GM19238 (cell line): Measurements from ENCODE around the gene RALGAPA2.

Experiments used
- DNase-seq: peaks from one replicate; pipeline ENCODE4 v3.0.0; 2011; ENCODE audit warnings: low spot score; ENCODE audit not compliant: insufficient read length

The RALGAPA2 gene

GRCh38 chr20:20578838-20579237 lies 133.6 kb downstream of the RALGAPA2 start:
- DNase-seq: no peak

DNA sequence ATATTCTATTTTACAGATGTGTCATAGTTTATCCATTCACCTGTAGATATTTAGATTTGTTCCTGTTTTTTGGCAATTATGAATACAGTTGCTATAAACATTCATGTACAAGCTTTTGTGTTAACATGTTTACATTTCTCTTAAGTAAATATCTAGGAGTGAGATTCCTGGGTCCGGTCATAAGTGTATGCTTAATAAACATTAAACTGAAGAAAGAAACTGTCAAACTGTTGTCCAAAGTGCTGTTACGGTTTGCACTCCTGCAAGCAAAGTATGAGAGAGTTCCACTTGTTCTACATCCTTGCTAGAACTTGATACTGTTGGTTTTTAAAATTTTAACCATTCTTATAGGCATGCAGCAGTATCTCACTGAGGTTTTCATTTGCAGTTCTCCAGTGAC lies 138.6 kb downstream of the RALGAPA2 start:
- DNase-seq: no peak

- DNase-seq: no peak
These were observed 141.2 kb downstream of the RALGAPA2 start for GRCh38 chr20:20571068-20571780.

- no peak for DNase-seq
These were observed 143.7 kb downstream of the RALGAPA2 start for GRCh38 chr20:20568604-20569205.

DNA sequence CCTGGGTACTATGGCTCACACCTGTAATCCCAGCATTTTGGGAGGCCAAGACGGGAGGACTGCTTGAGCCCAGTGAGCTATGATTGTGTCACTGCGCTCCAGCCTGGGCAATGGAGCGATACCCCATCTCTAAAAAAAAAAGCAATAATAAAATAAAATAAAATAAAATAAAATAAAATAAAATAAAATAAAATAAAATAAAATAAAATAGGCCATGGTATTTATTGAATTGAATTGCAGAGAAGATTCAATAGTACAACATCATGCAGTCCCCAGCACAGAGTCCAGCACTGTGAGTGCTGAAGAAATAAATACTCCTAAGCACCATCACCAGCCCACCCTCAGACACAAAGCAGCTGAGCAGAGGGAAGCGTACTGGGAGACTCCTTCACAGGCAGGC lies 144.7 kb downstream of the RALGAPA2 start:
- DNase-seq: no peak

GRCh38 chr20:20566516-20566915 lies 145.9 kb downstream of the RALGAPA2 start:
- no peak for DNase-seq

GRCh38 chr20:20564279-20564678 lies 148.2 kb downstream of the RALGAPA2 start:
- no peak for DNase-seq

DNA sequence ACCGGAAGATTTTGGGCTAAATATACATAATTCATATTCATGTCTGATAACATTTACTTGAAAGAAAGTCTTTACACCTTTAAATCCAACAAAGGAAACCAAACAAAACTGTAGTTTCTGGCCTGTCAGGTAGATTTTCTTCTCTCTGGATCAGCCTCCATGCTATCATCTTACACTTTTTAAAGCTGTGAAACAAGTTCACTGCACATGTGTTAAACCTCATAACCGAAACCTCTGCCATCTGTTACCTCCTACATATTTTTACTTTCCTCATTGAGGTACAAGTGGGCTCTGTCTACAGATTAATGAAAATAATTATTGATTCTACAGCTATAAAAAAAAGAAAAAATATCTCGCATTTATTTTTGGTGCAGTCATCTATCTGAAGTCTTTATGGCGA lies 149.9 kb downstream of the RALGAPA2 start:
- DNase-seq: no peak

- no peak for DNase-seq
These were observed 150.6 kb downstream of the RALGAPA2 start for GRCh38 chr20:20561841-20562240.

DNA sequence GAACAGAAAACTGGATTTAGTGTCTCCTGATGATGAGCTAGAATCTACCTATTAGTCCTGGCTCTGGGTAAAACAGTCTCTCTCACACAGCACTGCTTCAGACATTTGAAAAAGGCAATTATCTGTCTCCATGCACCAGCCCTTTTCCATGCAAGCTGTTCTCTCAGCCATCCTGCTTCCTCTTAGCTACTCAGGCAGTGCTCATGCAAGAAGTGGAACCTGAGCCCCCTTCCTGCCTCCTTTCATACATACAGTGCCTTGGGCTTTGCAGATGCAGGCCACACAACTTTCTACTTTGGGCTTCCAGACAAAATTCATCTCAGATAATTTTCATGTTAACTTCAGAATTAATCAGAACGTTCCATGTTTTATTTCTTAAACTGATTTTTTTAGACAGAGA lies 151.3 kb downstream of the RALGAPA2 start:
- no peak for DNase-seq

DNA sequence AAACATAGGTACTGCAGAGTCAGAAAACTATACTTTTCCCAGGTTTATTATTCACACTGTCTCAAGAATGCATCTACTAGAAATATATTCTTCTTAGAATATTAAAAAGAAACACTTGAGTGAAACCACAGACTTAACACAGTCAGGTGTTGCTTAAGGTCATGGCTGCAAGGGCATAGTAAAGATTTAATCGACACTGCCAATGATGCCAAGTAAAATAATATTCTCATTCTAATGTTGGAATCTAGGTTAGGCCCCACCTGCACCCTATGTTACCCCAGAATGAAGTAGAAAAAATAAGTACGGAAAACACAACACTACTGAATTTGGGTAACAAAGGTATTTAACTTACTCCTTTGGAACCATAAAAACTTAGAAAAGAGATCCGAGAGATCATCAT lies 155.0 kb downstream of the RALGAPA2 start:
- DNase-seq: no peak

- no peak for DNase-seq
These were observed 156.6 kb downstream of the RALGAPA2 start for GRCh38 chr20:20555838-20556237.

GRCh38 chr20:20554951-20555350 lies 157.5 kb downstream of the RALGAPA2 start:
- no peak for DNase-seq

DNA sequence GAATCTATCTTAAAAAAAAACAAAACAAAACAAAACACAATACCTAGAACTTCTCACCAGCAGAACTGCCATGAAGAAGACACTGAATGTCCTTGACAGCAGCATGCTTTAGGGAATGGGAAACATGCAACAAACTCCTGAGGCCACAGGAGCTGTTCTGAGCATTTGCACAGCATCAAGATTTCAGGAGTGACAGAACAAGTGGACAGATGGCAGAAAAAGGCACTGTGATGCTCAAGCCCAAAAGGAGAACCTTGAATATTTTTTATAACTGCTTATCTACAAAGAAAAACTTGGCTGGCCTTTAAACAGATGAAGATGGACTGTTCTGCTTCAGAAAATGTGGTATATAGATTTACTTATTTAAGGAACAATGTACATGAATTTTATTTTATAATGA lies 158.9 kb downstream of the RALGAPA2 start:
- no peak for DNase-seq

GRCh38 chr20:20552076-20552475 lies 160.4 kb downstream of the RALGAPA2 start:
- no peak for DNase-seq

- no peak for DNase-seq
These were observed 161.0 kb downstream of the RALGAPA2 start for GRCh38 chr20:20551409-20551808.

DNA sequence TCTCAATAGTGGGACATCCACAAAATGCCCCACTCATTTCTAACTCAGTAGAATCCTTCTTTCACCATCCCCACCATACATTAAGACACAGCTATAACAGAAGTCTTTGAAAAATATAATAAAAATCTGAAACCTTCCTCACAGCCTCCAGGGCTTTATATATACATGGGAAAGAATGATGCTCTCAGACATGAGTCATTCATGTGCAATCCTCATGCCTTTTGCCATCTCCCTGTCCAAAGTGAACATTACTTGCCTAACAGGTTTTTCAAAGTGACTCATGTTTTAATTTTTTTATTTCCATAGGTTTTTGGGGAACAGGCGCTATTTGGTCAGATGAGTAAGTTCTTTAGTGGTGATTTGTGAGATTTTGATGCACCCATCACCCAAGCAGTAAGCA lies 162.7 kb downstream of the RALGAPA2 start:
- DNase-seq: no peak

DNA sequence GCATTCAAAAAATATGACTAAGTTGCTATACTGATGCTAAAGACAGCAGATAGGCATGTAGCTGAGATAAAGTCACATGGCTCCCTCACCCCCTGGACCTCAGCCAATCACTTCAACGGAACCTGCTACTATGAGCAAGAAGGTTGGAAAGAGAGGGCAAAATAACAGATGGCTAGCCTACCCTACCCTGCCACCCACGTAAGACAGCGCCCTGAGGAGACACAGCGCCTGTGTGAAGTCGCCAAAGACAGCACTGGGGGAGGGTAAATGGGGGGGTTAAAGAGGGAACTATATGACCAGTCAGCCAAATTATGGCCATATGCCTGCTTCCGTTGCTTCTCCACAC lies 163.2 kb downstream of the RALGAPA2 start:
- no peak for DNase-seq

- DNase-seq: no peak
These were observed 163.7 kb downstream of the RALGAPA2 start for GRCh38 chr20:20548527-20549266.

- DNase-seq: no peak
These were observed 164.6 kb downstream of the RALGAPA2 start for GRCh38 chr20:20547876-20548266.

- no peak for DNase-seq
These were observed 165.1 kb downstream of the RALGAPA2 start for GRCh38 chr20:20547221-20547875.

DNA sequence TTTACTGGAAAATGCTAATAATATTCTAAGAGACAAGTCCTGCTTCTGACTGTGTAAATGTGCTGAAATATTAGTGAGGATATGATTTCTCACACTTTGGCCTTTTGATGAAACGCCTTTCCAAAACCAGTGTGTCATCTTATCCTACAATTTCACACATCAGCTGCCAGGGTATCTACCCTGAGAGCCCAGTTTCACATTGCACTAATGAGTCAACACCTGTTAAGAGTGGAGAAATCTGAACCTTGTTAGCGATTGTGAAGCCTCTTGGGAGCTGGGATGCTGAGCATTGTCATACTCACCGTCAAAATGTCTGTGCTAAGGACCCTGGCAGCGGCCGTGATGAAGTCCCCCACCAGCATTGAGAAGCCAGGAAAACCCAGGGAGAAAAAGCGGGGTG lies 166.0 kb downstream of the RALGAPA2 start:
- DNase-seq: no peak
